BJ (cell line): Measurements from ENCODE around the gene MED31. TPM values are rescaled to one million over a fixed set of nuclear protein-coding genes. Genes with fewer than 3 reads are reported as not detected.
"Not testable (repeated sequence)": the region's sequence is repeated elsewhere in the genome, so short reads cannot be mapped to it uniquely, and the experiment has no call there.

Experiments
- CTCF ChIA-PET: fragments of 350-600 bp; formaldehyde crosslinking; extraction: SDS; loops from one replicate; lab custom pipeline; 2021; ENCODE audit warnings: antibody characterized with exemption, inconsistent platforms; lab: Yijun Ruan, JAX
- POLR2A ChIA-PET: fragments of 300-600 bp; sonication (Branson Sonifier 250); formaldehyde crosslinking; extraction: SDS; loops from one replicate; lab custom pipeline; 2021; ENCODE audit warnings: antibody characterized with exemption; lab: Charles Lee
- DNase-seq: peaks from one replicate; pipeline ENCODE4 v3.0.0-alpha.2; 2011; ENCODE audit warnings: low read depth
- H3K27me3 ChIP-seq: 2 replicates; pipeline ENCODE4 v1.6.0; 2011; ENCODE audit warnings: low read length; ENCODE audit not compliant: control insufficient read depth, insufficient read depth
- H3K36me3 ChIP-seq: 2 replicates; pipeline ENCODE4 v1.5.1; 2011; ENCODE audit warnings: low read length; ENCODE audit not compliant: control insufficient read depth, insufficient read depth
- H3K4me3 ChIP-seq: 2 replicates; pipeline ENCODE4 v1.5.1; 2011; ENCODE audit warnings: low read depth, mild to moderate bottlenecking, control low read depth, low read length
- polyA plus RNA-seq: library from polyadenylated mRNA; depleted of rRNA; stranded (reverse); fragments of >200 nt; gene quantifications from 2 replicates; pipeline ENCODE4 v1.2.3, GENCODE V29; 2011
- TF ChIP-seq, protein P1 (sequence below): IDR thresholded peaks from 2 replicates; pipeline ENCODE4 v1.5.1; 2011; ENCODE audit warnings: low read depth, mild to moderate bottlenecking, control low read depth, inconsistent platforms, low read length, moderate library complexity; ENCODE audit not compliant: insufficient read depth

Gene MED31
- polyA plus RNA-seq, 1 experiment = 6.9 TPM

DNA sequence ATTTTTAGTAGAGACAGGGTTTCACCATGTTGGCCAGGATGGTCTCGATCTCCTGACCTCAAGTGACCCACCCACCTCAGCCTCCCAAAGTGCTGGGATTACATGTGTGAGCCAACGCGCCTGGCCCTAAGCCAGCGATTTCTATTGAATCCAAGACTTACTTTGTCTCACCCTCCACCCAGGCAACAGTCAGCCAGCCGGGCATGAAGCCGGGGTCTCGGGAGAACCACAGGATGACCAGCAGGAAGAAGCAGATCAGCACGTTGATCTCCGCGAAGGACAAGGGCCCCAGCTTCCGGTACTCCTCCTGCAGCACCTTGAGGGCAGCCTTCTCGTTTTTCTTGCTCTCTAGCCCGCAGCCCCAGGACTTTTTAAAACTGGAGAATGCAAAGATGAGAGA lies 44.2 kb upstream of the MED31 start:
- ChIA-PET CTCF (no interaction called here), POLR2A (no interaction called here)
- TF ChIP-seq, protein P1, sequence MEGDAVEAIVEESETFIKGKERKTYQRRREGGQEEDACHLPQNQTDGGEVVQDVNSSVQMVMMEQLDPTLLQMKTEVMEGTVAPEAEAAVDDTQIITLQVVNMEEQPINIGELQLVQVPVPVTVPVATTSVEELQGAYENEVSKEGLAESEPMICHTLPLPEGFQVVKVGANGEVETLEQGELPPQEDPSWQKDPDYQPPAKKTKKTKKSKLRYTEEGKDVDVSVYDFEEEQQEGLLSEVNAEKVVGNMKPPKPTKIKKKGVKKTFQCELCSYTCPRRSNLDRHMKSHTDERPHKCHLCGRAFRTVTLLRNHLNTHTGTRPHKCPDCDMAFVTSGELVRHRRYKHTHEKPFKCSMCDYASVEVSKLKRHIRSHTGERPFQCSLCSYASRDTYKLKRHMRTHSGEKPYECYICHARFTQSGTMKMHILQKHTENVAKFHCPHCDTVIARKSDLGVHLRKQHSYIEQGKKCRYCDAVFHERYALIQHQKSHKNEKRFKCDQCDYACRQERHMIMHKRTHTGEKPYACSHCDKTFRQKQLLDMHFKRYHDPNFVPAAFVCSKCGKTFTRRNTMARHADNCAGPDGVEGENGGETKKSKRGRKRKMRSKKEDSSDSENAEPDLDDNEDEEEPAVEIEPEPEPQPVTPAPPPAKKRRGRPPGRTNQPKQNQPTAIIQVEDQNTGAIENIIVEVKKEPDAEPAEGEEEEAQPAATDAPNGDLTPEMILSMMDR = no peak
- H3K27me3 ChIP-seq = peaks cover 10% of the 10 kb centered on the region
- DNase-seq = no peak
- H3K4me3 ChIP-seq = no peak overlapping the region
- H3K36me3 ChIP-seq = no peaks in the 10 kb centered on the region

DNA sequence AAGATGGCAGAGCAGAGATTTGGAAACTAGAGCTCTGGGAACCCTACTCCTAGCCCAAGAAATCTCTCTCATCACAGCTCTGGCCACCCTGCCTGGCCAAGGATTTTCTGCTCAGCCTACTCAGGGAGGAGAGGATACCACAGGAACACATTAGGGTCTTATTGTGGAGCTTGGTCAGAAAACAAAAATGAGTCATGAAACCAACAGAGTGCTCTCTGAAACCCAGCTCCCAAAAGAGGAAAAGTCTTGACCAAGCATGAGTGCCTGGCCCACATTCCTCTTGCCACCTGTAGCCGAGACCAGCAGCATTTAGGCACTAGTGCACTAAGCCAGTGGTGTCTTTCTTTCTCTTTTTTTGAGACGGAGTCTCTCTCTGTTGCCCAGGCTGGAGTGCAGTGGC lies 43.6 kb upstream of the MED31 start:
- no peaks in the 10 kb centered on the region for H3K36me3 ChIP-seq
- H3K4me3 ChIP-seq = no peak overlapping the region
- CTCF ChIA-PET = no interaction called here
- H3K27me3 ChIP-seq = peaks cover 8% of the 10 kb centered on the region
- DNase-seq = no peak
- POLR2A ChIA-PET = no interaction called here
- TF ChIP-seq, protein P1 = no peak

GRCh38 chr17:6691958-6692357 lies 40.6 kb upstream of the MED31 start:
- POLR2A ChIA-PET, H3K4me3 ChIP-seq, DNase-seq, CTCF ChIA-PET, H3K36me3 ChIP-seq, H3K27me3 ChIP-seq: not testable (repeated sequence)

DNA sequence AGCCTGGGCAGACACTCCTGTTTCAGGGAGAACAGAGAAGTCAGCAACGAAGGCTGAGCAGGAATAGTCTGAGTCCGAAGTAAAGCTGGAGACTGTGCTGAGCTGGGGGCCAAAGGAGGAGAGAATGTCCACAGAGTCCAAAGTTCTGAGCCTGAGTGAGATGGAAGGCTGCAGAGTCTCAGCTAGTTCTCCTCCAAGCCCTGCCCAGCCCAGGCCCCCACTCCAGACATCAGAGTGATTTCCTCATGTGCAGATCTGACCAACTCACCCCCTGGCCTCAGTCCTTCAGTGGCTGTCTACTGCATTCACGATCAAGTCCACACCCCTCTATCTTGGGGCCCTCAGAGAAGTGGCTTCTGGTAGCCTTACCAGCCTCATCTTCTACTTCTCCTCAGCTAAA lies 40.1 kb upstream of the MED31 start:
- peaks cover 8% of the 10 kb centered on the region for H3K27me3 ChIP-seq
- DNase-seq = no peak
- TF ChIP-seq, protein P1 = no peak
- no peak overlapping the region for H3K4me3 ChIP-seq
- CTCF ChIA-PET = no interaction called here
- no peaks in the 10 kb centered on the region for H3K36me3 ChIP-seq
- POLR2A ChIA-PET = no interaction called here

- no peak for DNase-seq
- no peaks in the 10 kb centered on the region for H3K36me3 ChIP-seq
- POLR2A ChIA-PET = no interaction called here
- TF ChIP-seq, protein P1 = no peak
- CTCF ChIA-PET = no interaction called here
- no peak overlapping the region for H3K4me3 ChIP-seq
- peaks cover 5% of the 10 kb centered on the region for H3K27me3 ChIP-seq
These were observed 39.2 kb upstream of the MED31 start for GRCh38 chr17:6690641-6691040.

- Histone ChIP-seq H3K4me3 (no peak overlapping the region), H3K36me3 (no peaks in the 10 kb centered on the region), H3K27me3 (peaks cover 2% of the 10 kb centered on the region; the same call in 1 of the 2 replicates)
- TF ChIP-seq, protein P1 = no peak
- no peak for DNase-seq
- ChIA-PET POLR2A (no interaction called here), CTCF (no interaction called here)
These were observed 37.5 kb upstream of the MED31 start for GRCh38 chr17:6688944-6689343.
